Right lobe of liver (tissue), 6 donors: Measurements from ENCODE around the gene RCN2. TPM values are rescaled to one million over a fixed set of nuclear protein-coding genes. Genes with fewer than 3 reads are reported as not detected.
A peak's percentile ranks its signal among the peaks of the same experiment; 100 is the strongest.

ENCODE experiments used
- ATAC-seq, 4 donors: fragments of 200-7000 bp; cut with Tn5 transposase; one replicate each; pipeline ENCODE4 v1.9.1; 2020; ENCODE audit warnings: mild to moderate bottlenecking in 4 of 4, moderate library complexity in 4 of 4
- DNase-seq, 3 donors: peaks; one replicate each; pipeline ENCODE4 v3.0.0-alpha.2; 2020
- H3K27ac ChIP-seq, 3 donors: fragments of 200-600 bp; one replicate each; pipeline ENCODE4 v1.8.0; 2022
- H3K27me3 ChIP-seq, 2 donors: fragments of 200-600 bp; one replicate each; pipeline ENCODE4 v1.8.0; 2022
- H3K36me3 ChIP-seq, 4 donors: fragments of 200-600 bp; sonication (generic) in 1 of 4; one replicate each; pipeline versions ENCODE4 v1.5.1 to v1.8.0; 2017 to 2022; ENCODE audit warnings: control low read depth in 1 of 4
- H3K4me1 ChIP-seq, 4 donors: fragments of 200-600 bp; sonication (generic) in 1 of 4; one replicate each; pipeline versions ENCODE4 v1.5.1 to v1.8.0; 2017 to 2022; ENCODE audit warnings: control low read depth in 1 of 4
- H3K4me3 ChIP-seq, 3 donors: fragments of 200-600 bp; one replicate each; pipeline ENCODE4 v1.8.0; 2022
- H3K9me3 ChIP-seq, 4 donors: fragments of 200-600 bp; sonication (generic) in 1 of 4; one replicate each; pipeline versions ENCODE4 v1.5.1 to v1.8.0; 2017 to 2022; ENCODE audit warnings: control low read depth in 1 of 4
- CTCF ChIP-seq, 4 donors: fragments of 200-600 bp in 3 of 4; fragments of 450-650 bp in 1 of 4; IDR thresholded peaks; one replicate each; pipeline versions ENCODE4 v1.5.1 to v1.8.0; 2016 to 2022; ENCODE audit warnings: antibody characterized with exemption in 4 of 4, mild to moderate bottlenecking in 2 of 4
- POLR2A ChIP-seq: fragments of 450-650 bp; IDR thresholded peaks from one replicate; pipeline ENCODE4 v1.6.1; 2017; ENCODE audit warnings: antibody characterized with exemption, mild to moderate bottlenecking
- WGBS: methylation state at CpG from one replicate; pipeline ENCODE4 v1.1.6; 2018; ENCODE audit warnings: low coverage, low lambda C conversion rate; ENCODE audit not compliant: insufficient coverage; ENCODE audit errors: missing lambda C conversion rate; 5-methylcytosine and 5-hydroxymethylcytosine counted together
- intact Hi-C, 2 donors: fragments of 100-400 bp; cut with DNase I; formaldehyde crosslinking; loops; one replicate each; pipeline versions ENCODE4 v1.11.2 to v1.14.1; 2022
- small RNA-seq, 2 experiments: library from RNA; depleted of rRNA; stranded (forward); fragments of <200 nt; gene quantifications; one replicate each; pipeline ENCODE3, GENCODE V24; 2016
- total RNA-seq, 6 experiments: library from RNA; depleted of rRNA in 2 of 6; stranded (reverse); fragments of >200 nt in 2 of 6; fragmentation: NEBNext Ultra II Directional in 3 of 6; extraction: Animal tissue kit (Norgen Biotek cat#: 25700) in 3 of 6; gene quantifications; one replicate each; pipeline versions ENCODE4 v1.1.0 to v1.2.4, GENCODE V29; 2016 to 2023
- donor health status: DM: no; HTN: yes; CAD: no.
- donor health status: DM: no; HTN: no; CAD: no.
- donor health status: DM: no; HTN: no; CAD: no.
- donor health status: DM: no; HTN: yes; CAD: no.
- donor health status: DM: no; HTN: yes; CAD: no.

RCN2 gene
- total RNA-seq, 6 experiments from 2014 or later: 5.6 to 17.6 (median 11.8) TPM

GRCh38 chr15:77001351-77001750 lies 69.8 kb downstream of the RCN2 start:
- TF ChIP-seq POLR2A (no peak), CTCF (IDR thresholded peaks at IDR 0.05) (no peak)
- intact Hi-C loops: no loop called here
- ATAC-seq (no peak), DNase-seq (peak in 2 of 3 donors; percentile 14 to 29)
- H3K9me3 ChIP-seq: no peaks in the 10 kb centered on the region
- 79% methylated on average over 2 of the region's 4 CpGs for WGBS
- H3K27ac ChIP-seq: no peak overlapping the region
- no peaks in the 10 kb centered on the region for H3K4me1 ChIP-seq
- no peaks in the 10 kb centered on the region for H3K27me3 ChIP-seq
- H3K36me3 ChIP-seq: no peaks in the 10 kb centered on the region
- no peak overlapping the region for H3K4me3 ChIP-seq

GRCh38 chr15:77001966-77002365 lies 70.4 kb downstream of the RCN2 start:
- WGBS: 54% methylated on average over 4 of the region's 4 CpGs
- Histone ChIP-seq H3K27ac (no peak overlapping the region), H3K9me3 (no peaks in the 10 kb centered on the region), H3K4me1 (no peaks in the 10 kb centered on the region), H3K36me3 (no peaks in the 10 kb centered on the region), H3K27me3 (no peaks in the 10 kb centered on the region), H3K4me3 (no peak overlapping the region)
- DNase-seq (no peak), ATAC-seq (no peak)
- intact Hi-C loops: no loop called here
- TF ChIP-seq CTCF (IDR thresholded peaks at IDR 0.05) (no peak), POLR2A (no peak)

- H3K36me3 ChIP-seq: no peaks in the 10 kb centered on the region
- no peak for TF ChIP-seq POLR2A
- TF ChIP-seq CTCF (IDR thresholded peaks at IDR 0.05): no peak
- H3K4me3 ChIP-seq: no peak overlapping the region
- no peaks in the 10 kb centered on the region for H3K27me3 ChIP-seq
- intact Hi-C loops: no loop called here
- H3K27ac ChIP-seq: no peak overlapping the region
- 42% methylated on average over 7 of the region's 7 CpGs for WGBS
- peak in 1 of 3 donors; percentile 36 for DNase-seq
- H3K9me3 ChIP-seq: no peaks in the 10 kb centered on the region
- no peaks in the 10 kb centered on the region for H3K4me1 ChIP-seq
- ATAC-seq: no peak
Measured at GRCh38 chr15:77002436-77002835, 70.9 kb downstream of the RCN2 start.

DNA sequence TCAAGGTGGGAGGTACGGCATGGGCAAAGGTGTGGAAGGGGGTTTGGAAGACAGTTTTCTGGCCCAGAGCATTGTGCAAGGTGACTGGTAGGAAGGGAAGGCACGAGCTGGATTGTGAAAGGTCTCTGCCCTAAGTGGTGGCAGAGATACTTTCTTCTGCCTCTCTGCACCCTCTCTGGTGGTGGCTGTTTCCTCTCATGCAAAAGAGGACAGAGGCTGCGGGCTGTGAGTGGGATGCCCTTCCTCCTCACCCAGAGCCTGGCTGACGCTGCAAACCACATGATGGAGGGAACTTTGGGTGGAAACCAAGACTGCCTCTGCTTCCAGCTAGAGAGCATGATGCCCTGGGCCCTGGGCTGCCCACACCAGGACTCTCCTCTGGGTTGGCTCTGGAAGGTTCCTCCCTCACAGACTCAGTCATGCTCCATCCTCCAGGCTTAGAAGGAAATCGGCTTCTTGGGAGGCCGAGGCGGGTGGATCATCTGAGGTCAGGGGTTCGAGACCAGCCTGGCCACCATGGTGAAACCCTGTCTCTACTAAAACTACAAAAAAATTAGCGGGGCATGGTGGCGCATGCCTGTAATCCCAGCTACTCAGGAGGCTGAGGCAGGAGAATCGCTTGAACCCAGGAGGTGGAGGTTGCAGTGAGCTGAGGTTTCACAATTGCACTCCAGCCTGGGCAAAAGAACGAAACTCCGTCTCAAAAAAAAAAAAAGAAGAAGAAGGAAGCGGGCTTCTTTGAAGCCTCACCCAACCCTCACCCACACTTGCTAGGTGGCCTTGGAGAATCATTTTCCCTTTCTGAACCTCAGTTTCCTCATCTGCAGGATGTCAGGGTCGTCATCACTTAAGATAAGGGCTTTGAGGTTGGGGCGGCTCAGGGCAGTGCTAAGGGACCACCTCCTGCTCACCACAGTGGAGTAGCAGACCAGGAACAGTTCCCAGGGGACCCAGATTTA lies 71.7 kb downstream of the RCN2 start:
- Histone ChIP-seq H3K4me1 (no peaks in the 10 kb centered on the region), H3K9me3 (no peaks in the 10 kb centered on the region), H3K36me3 (no peaks in the 10 kb centered on the region), H3K4me3 (no peak overlapping the region), H3K27ac (no peak overlapping the region), H3K27me3 (no peaks in the 10 kb centered on the region)
- WGBS: 54% methylated on average over 11 of the region's 16 CpGs
- intact Hi-C loops: no loop called here
- DNase-seq (peak in 2 of 3 donors; percentile 61 to 67), ATAC-seq (peak; percentile 65 to 77 (median 70))
- no peak for TF ChIP-seq CTCF (IDR thresholded peaks at IDR 0.05)
- TF ChIP-seq POLR2A: no peak

Small RNA genes within 50 kb of the gene (small RNA-seq; reads per million reads assigned to genes)
- gene RN7SL278P: 0 reads per million in 2 experiments

Other genes with a start within 250 kb of the RCN2 start
- gene SCAPER, start 26.4 kb upstream of the RCN2 start, total RNA-seq: 10 to 100 TPM in 3 of 6 experiments, 1 to 10 TPM in 3; 6.7 to 17.3 (median 10.4) TPM
- 1 to 10 TPM; 1.2 to 4.9 (median 2.2) TPM for gene PSTPIP1, start 63.4 kb downstream of the RCN2 start, total RNA-seq
- gene TSPAN3, start 139.4 kb downstream of the RCN2 start, total RNA-seq: 100 to 1,000 TPM in 1 of 6 experiments, 10 to 100 TPM in 5; 35.6 to 103 (median 63.2) TPM